ENCODE measurements around the gene ROCK2. TPM values are rescaled to one million over a fixed set of nuclear protein-coding genes. Genes with fewer than 3 reads are reported as not detected.

Gene ROCK2
- total RNA-seq, 4 donors from 2014 or later: 51.0 to 75.9 (median 67.6) TPM

GRCh38 chr2:11312770-11313471 lies 31.5 kb downstream of the ROCK2 start:
- peaks cover 0 to 7% (median 0%) of the 10 kb centered on the region in 4 donors for H3K4me1 ChIP-seq
- no peak overlapping the region for H3K27ac ChIP-seq
- H3K9me3 ChIP-seq: no peaks in the 10 kb centered on the region
- DNase-seq: no peak
- no peaks in the 10 kb centered on the region for H3K36me3 ChIP-seq
- H3K4me3 ChIP-seq: no peak overlapping the region
- TF ChIP-seq, protein P1, sequence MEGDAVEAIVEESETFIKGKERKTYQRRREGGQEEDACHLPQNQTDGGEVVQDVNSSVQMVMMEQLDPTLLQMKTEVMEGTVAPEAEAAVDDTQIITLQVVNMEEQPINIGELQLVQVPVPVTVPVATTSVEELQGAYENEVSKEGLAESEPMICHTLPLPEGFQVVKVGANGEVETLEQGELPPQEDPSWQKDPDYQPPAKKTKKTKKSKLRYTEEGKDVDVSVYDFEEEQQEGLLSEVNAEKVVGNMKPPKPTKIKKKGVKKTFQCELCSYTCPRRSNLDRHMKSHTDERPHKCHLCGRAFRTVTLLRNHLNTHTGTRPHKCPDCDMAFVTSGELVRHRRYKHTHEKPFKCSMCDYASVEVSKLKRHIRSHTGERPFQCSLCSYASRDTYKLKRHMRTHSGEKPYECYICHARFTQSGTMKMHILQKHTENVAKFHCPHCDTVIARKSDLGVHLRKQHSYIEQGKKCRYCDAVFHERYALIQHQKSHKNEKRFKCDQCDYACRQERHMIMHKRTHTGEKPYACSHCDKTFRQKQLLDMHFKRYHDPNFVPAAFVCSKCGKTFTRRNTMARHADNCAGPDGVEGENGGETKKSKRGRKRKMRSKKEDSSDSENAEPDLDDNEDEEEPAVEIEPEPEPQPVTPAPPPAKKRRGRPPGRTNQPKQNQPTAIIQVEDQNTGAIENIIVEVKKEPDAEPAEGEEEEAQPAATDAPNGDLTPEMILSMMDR (IDR thresholded peaks at IDR 0.05): no peak
- TF ChIP-seq POLR2A (IDR thresholded peaks at IDR 0.05): no peak
- H3K27me3 ChIP-seq: no peaks in the 10 kb centered on the region

- Histone ChIP-seq H3K4me3 (no peak overlapping the region), H3K9me3 (no peaks in the 10 kb centered on the region), H3K27me3 (no peaks in the 10 kb centered on the region), H3K4me1 (peaks cover 0 to 11% (median 0%) of the 10 kb centered on the region in 4 donors), H3K27ac (no peak overlapping the region), H3K36me3 (no peaks in the 10 kb centered on the region)
- TF ChIP-seq, protein P1 (IDR thresholded peaks at IDR 0.05): no peak
- TF ChIP-seq POLR2A (IDR thresholded peaks at IDR 0.05): no peak
- no peak for DNase-seq
Observed at GRCh38 chr2:11311543-11311942, 32.9 kb downstream of the ROCK2 start.

DNA sequence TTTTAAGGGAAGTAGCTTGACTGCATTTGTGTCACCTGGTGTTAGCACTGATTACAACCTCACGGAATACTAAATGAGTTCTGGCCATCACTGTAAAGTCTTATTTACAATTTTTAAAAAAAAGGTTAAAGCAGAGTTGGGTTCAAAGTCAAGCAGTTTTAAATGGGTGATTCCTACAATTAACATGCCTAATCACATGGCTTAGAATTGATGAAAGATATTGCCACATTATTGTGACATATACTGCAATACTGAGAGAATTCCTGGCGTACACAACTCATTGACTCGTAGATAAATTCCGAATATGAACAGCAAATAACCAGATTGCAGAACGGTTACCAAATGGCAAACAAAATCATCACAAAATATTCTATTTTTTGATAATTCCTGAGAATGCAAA lies 34.2 kb downstream of the ROCK2 start:
- no peak for DNase-seq

GRCh38 chr2:11309706-11310105 lies 34.7 kb downstream of the ROCK2 start:
- H3K27ac ChIP-seq: no peak overlapping the region
- H3K4me1 ChIP-seq: peaks cover 0 to 14% (median 0%) of the 10 kb centered on the region in 4 donors
- no peak for DNase-seq
- no peaks in the 10 kb centered on the region for H3K27me3 ChIP-seq
- no peaks in the 10 kb centered on the region for H3K9me3 ChIP-seq
- H3K36me3 ChIP-seq: no peaks in the 10 kb centered on the region
- TF ChIP-seq, protein P1 (IDR thresholded peaks at IDR 0.05): no peak
- no peak for TF ChIP-seq POLR2A (IDR thresholded peaks at IDR 0.05)
- H3K4me3 ChIP-seq: no peak overlapping the region

More for the DNA sequence above, 34.2 kb downstream of the ROCK2 start:
- H3K36me3 ChIP-seq: no peaks in the 10 kb centered on the region
- no peak overlapping the region for H3K27ac ChIP-seq
- no peaks in the 10 kb centered on the region for H3K27me3 ChIP-seq
- peaks cover 0 to 14% (median 0%) of the 10 kb centered on the region in 4 donors for H3K4me1 ChIP-seq
- no peaks in the 10 kb centered on the region for H3K9me3 ChIP-seq
- H3K4me3 ChIP-seq: no peak overlapping the region
- TF ChIP-seq, protein P1 (IDR thresholded peaks at IDR 0.05): no peak
- no peak for TF ChIP-seq POLR2A (IDR thresholded peaks at IDR 0.05)

DNA sequence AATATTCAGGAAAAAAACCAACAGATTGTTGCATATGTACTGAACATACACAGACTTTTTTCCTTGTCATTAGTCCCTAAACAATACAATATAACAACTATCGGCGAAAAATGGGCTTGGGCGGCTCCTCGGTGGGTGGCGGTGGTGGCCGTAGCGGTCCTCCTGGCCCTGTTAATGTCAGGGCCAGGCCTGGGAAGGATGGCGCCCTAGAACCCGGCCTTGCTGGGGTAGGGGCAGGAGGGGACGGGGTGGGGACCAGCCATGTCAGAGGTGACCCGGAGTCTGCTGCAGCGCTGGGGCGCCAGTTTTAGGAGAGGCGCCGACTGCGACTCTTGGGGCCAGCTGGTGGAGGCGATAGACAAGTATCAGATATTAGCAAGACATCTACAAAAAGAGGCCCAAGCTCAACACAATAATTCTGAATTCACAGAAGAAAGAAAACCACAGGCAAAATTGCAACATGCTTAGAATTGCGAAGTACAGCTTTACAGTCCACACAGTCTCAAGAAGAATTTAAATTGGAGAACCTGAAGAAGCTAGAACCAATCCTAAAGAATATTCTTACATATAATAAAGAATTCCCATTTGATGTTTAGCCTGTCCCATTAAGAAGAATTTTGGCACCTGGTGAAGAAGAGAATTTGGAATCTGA lies 36.5 kb downstream of the ROCK2 start:
- Histone ChIP-seq H3K27ac (no peak overlapping the region), H3K4me1 (peaks cover 0 to 11% (median 0%) of the 10 kb centered on the region in 4 donors), H3K4me3 (no peak overlapping the region), H3K9me3 (no peaks in the 10 kb centered on the region), H3K36me3 (no peaks in the 10 kb centered on the region), H3K27me3 (no peaks in the 10 kb centered on the region)
- no peak for DNase-seq
- TF ChIP-seq POLR2A (IDR thresholded peaks at IDR 0.05): no peak

GRCh38 chr2:11305958-11306357 lies 38.5 kb downstream of the ROCK2 start:
- Histone ChIP-seq H3K4me1 (peaks cover 0 to 7% (median 0%) of the 10 kb centered on the region in 4 donors), H3K4me3 (no peak overlapping the region), H3K36me3 (no peaks in the 10 kb centered on the region), H3K27ac (no peak overlapping the region), H3K27me3 (no peaks in the 10 kb centered on the region), H3K9me3 (no peaks in the 10 kb centered on the region)
- DNase-seq: no peak
- no peak for TF ChIP-seq POLR2A (IDR thresholded peaks at IDR 0.05)
- TF ChIP-seq, protein P1 (IDR thresholded peaks at IDR 0.05): no peak

Data from Peyer's patch (tissue), 4 donors.